Mesenchymal stem cell (in vitro differentiated cells and primary cell): ENCODE measurements around the gene RET.

Experiments
- DNase-seq: peaks from one replicate; pipeline ENCODE4 v3.0.0-alpha.2; 2013
- H2AFZ ChIP-seq: one replicate; pipeline ENCODE4 v1.6.1; 2013; ENCODE audit warnings: low read depth, mild to moderate bottlenecking, control low read depth, inconsistent platforms, low read length, moderate library complexity
- H2AK5ac ChIP-seq: 2 replicates; pipeline ENCODE4 v1.6.1; 2013; ENCODE audit warnings: low read length, moderate library complexity, mild to moderate bottlenecking, inconsistent platforms; ENCODE audit not compliant: severe bottlenecking
- H2BK120ac ChIP-seq: one replicate; pipeline ENCODE4 v1.6.1; 2013; ENCODE audit warnings: low read depth, mild to moderate bottlenecking, inconsistent platforms, low read length, moderate library complexity
- H2BK12ac ChIP-seq, 2 experiments: one replicate each; pipeline ENCODE4 v1.6.1; 2013; ENCODE audit warnings: inconsistent platforms in 2 of 2, low read length in 2 of 2, mild to moderate bottlenecking in 2 of 2, moderate library complexity in 2 of 2, control low read depth in 1 of 2
- H2BK15ac ChIP-seq: one replicate; pipeline ENCODE4 v1.6.1; 2013; ENCODE audit warnings: mild to moderate bottlenecking, low read depth, inconsistent platforms; ENCODE audit not compliant: poor library complexity, severe bottlenecking
- H2BK5ac ChIP-seq: 2 replicates; pipeline ENCODE4 v1.6.1; 2013; ENCODE audit warnings: low read depth, mild to moderate bottlenecking, low read length, control low read depth, inconsistent platforms; ENCODE audit not compliant: poor library complexity, severe bottlenecking
- H3K14ac ChIP-seq, 2 experiments: one replicate each; pipeline ENCODE4 v1.6.1; 2013; ENCODE audit warnings: inconsistent platforms in 2 of 2, low read length in 2 of 2, control low read depth in 1 of 2, mild to moderate bottlenecking in 1 of 2, moderate library complexity in 1 of 2
- H3K18ac ChIP-seq, 2 experiments: one replicate each; pipeline ENCODE4 v1.6.1; 2013; ENCODE audit warnings: inconsistent platforms in 2 of 2, low read length in 2 of 2, control low read depth in 1 of 2, low read depth in 1 of 2, mild to moderate bottlenecking in 1 of 2
- H3K23ac ChIP-seq, 2 experiments: one replicate each; pipeline ENCODE4 v1.6.1; 2013; ENCODE audit warnings: inconsistent platforms in 2 of 2, low read length in 2 of 2, mild to moderate bottlenecking in 2 of 2, moderate library complexity in 2 of 2, control low read depth in 1 of 2
- H3K27ac ChIP-seq: 2 replicates; pipeline ENCODE4 v1.5.1; 2013; ENCODE audit warnings: mild to moderate bottlenecking, moderate library complexity, low read length, control low read depth, inconsistent platforms; ENCODE audit not compliant: poor library complexity, severe bottlenecking
- H3K27me3 ChIP-seq, 2 experiments: 2 replicates each; pipeline versions ENCODE4 v1.6.1 to v1.7.0; 2013; ENCODE audit warnings: low read length in 2 of 2, mild to moderate bottlenecking in 2 of 2, moderate library complexity in 2 of 2, control low read depth in 1 of 2, inconsistent platforms in 1 of 2; ENCODE audit not compliant: control insufficient read depth in 1 of 2, insufficient read depth in 1 of 2
- H3K36me3 ChIP-seq, 2 experiments: 2 replicates each; pipeline versions ENCODE4 v1.6.1 to v1.7.0; 2013; ENCODE audit warnings: low read length in 2 of 2, control low read depth in 1 of 2, inconsistent platforms in 1 of 2, low read depth in 1 of 2, mild to moderate bottlenecking in 1 of 2; ENCODE audit not compliant: insufficient read depth in 2 of 2, control insufficient read depth in 1 of 2
- H3K4ac ChIP-seq, 2 experiments: one replicate each; pipeline ENCODE4 v1.6.1; 2013; ENCODE audit warnings: inconsistent platforms in 2 of 2, low read length in 2 of 2, mild to moderate bottlenecking in 2 of 2, moderate library complexity in 2 of 2, control low read depth in 1 of 2, low read depth in 1 of 2
- H3K4me1 ChIP-seq: 2 replicates; pipeline ENCODE4 v1.6.1; 2013; ENCODE audit warnings: low read depth, low read length, control low read depth; ENCODE audit not compliant: control insufficient read depth, insufficient read depth
- H3K4me2 ChIP-seq: 2 replicates; pipeline ENCODE4 v1.6.1; 2013; ENCODE audit warnings: low read length, mild to moderate bottlenecking, inconsistent platforms; ENCODE audit not compliant: poor library complexity, severe bottlenecking
- H3K4me3 ChIP-seq, 2 experiments: 2 replicates each; pipeline versions ENCODE4 v1.5.1 to v1.7.0; 2013; ENCODE audit warnings: low read length in 2 of 2, mild to moderate bottlenecking in 2 of 2, control low read depth in 1 of 2, low read depth in 1 of 2; ENCODE audit not compliant: insufficient read depth in 1 of 2
- H3K79me1 ChIP-seq: replicated peaks from 2 replicates; pipeline ENCODE4 v1.6.1; 2013; ENCODE audit warnings: mild to moderate bottlenecking, control low read depth, low read length, inconsistent platforms; ENCODE audit not compliant: poor library complexity, severe bottlenecking
- H3K9ac ChIP-seq: 2 replicates; pipeline ENCODE4 v1.7.0; 2013; ENCODE audit warnings: mild to moderate bottlenecking, low read length, moderate library complexity
- H3K9me3 ChIP-seq: 2 replicates; pipeline ENCODE4 v1.7.0; 2013; ENCODE audit warnings: mild to moderate bottlenecking, low read length; ENCODE audit not compliant: control insufficient read depth
- H4K8ac ChIP-seq: one replicate; pipeline ENCODE4 v1.6.1; 2013; ENCODE audit warnings: inconsistent platforms, mild to moderate bottlenecking, low read length, moderate library complexity
- H4K91ac ChIP-seq: one replicate; pipeline ENCODE4 v1.6.1; 2013; ENCODE audit warnings: mild to moderate bottlenecking, low read length, inconsistent platforms
- WGBS: methylation state at CpG from one replicate; pipeline ENCODE4 v1.1.7; 2013; ENCODE audit warnings: mixed read lengths; 5-methylcytosine and 5-hydroxymethylcytosine counted together

Gene RET

GRCh38 chr10:43153901-43154300, 77.0 kb downstream of the RET start:
- WGBS: no CpG with 5 or more reads among the region's 2 CpGs
- H3K4ac ChIP-seq: no peak overlapping the region
- DNase-seq: no peak

DNA sequence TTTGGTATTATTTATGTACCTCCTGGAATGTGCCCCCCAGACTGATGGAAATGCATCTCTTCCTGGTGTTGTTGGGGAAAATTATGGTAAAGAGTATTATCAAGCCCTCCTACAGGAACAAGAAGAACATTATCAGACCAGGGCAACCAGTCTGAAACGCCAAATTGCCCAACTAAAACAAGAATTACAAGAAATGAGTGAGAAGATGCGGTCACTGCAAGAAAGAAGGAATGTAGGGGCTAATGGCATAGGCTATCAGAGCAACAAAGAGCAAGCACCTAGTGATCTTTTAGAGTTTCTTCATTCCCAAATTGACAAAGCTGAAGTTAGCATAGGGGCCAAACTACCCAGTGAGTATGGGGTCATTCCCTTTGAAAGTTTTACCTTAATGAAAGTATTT, 78.4 kb downstream of the RET start:
- Histone ChIP-seq H3K14ac (no peak overlapping the region), H2AK5ac (peak overlapping the region; percentile 59), H4K91ac (no peak overlapping the region), H3K4me1 (peaks cover 4% of the 10 kb centered on the region), H2BK15ac (no peak overlapping the region), H3K23ac (no peak overlapping the region), H3K36me3 (peaks cover 0 to 7% of the 10 kb centered on the region in 2 experiments), H3K79me1 (peaks cover 15% of the 10 kb centered on the region), H3K4me2 (no peak overlapping the region), H3K18ac (no peak overlapping the region), H4K8ac (no peak overlapping the region), H3K9me3 (no peaks in the 10 kb centered on the region), H3K27ac (no peak overlapping the region), H2BK120ac (no peak overlapping the region), H3K9ac (no peak overlapping the region), H3K4ac (no peak overlapping the region), H2AFZ (no peak overlapping the region), H2BK12ac (no peak overlapping the region), H3K27me3 (no peaks in the 10 kb centered on the region), H3K4me3 (no peak overlapping the region), H2BK5ac (no peak overlapping the region)
- WGBS: 92% methylated on average over 2 of the region's 2 CpGs
- DNase-seq: no peak

More at GRCh38 chr10:43153901-43154300, 77.0 kb downstream of the RET start:
- Histone ChIP-seq H2BK12ac (no peak overlapping the region), H3K4me1 (peaks cover 4% of the 10 kb centered on the region), H2BK120ac (no peak overlapping the region), H3K4me3 (no peak overlapping the region), H3K27ac (no peak overlapping the region), H2AK5ac (no peak overlapping the region), H2BK15ac (no peak overlapping the region), H3K27me3 (no peaks in the 10 kb centered on the region), H2BK5ac (no peak overlapping the region), H3K9ac (no peak overlapping the region), H4K91ac (no peak overlapping the region), H3K36me3 (peaks cover 2 to 7% of the 10 kb centered on the region in 2 experiments), H2AFZ (no peak overlapping the region), H3K79me1 (peaks cover 18% of the 10 kb centered on the region), H4K8ac (no peak overlapping the region), H3K4me2 (no peak overlapping the region), H3K14ac (no peak overlapping the region), H3K9me3 (no peaks in the 10 kb centered on the region), H3K23ac (no peak overlapping the region), H3K18ac (no peak overlapping the region)

- H2AK5ac ChIP-seq: no peak overlapping the region
Observed at GRCh38 chr10:43155741-43156140, 78.9 kb downstream of the RET start.

DNA sequence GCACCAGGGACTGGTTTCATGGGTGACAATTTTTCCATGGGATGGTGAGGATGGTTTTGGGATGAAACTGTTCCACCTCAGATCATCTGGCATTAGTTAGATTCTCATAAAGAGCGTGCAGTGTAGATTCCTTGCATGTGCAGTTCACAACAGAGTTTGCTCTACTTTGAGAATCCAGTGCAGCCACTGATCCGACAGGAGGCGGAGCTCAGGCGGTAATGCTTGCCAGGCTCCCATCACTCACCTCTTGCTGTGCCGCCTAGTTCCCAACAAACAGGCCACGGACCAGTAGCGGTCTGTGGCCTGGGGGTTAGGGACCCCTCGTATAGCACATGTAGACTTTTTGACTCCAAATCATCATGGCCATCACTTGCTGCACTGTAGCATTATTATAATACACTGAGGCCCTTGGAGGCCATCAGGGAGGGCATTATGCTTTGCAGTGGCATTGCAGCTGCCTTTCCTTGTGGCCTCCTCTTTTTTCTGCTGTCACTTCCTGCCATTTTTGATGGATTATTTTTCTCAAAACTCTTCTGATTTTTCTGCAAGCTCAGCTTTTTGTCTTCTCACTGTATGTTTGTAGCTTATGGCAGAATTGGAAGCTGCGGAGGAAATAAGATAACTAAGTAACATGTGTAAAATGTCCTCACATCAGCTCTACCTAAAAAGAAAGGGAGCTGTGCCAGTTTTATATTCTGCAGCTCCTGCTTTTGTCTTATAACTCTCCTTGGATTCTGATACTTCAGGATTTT, 79.9 kb downstream of the RET start:
- no peak overlapping the region for H3K4me3 ChIP-seq
- H3K4me1 ChIP-seq: peaks cover 6% of the 10 kb centered on the region
- no peak overlapping the region for H3K27ac ChIP-seq
- H2BK120ac ChIP-seq: no peak overlapping the region
- H2AFZ ChIP-seq: no peak overlapping the region
- H3K4me2 ChIP-seq: no peak overlapping the region
- no peak overlapping the region for H2BK5ac ChIP-seq
- H3K9me3 ChIP-seq: no peaks in the 10 kb centered on the region
- H3K14ac ChIP-seq: no peak overlapping the region
- H3K4ac ChIP-seq: no peak overlapping the region
- H3K79me1 ChIP-seq: peaks cover 19% of the 10 kb centered on the region
- no peak overlapping the region for H3K18ac ChIP-seq
- peak overlapping the region in 1 of 2 experiments; percentile 77 for H2BK12ac ChIP-seq
- peaks cover 0 to 14% of the 10 kb centered on the region in 2 experiments for H3K36me3 ChIP-seq
- no peak overlapping the region for H3K23ac ChIP-seq
- peak overlapping the region; percentile 22 for H2AK5ac ChIP-seq
- no peak for DNase-seq
- H3K9ac ChIP-seq: no peak overlapping the region
- no peak overlapping the region for H2BK15ac ChIP-seq
- 89% methylated on average over 8 of the region's 9 CpGs for WGBS
- H3K27me3 ChIP-seq: no peaks in the 10 kb centered on the region
- H4K91ac ChIP-seq: no peak overlapping the region
- H4K8ac ChIP-seq: no peak overlapping the region

More at GRCh38 chr10:43155741-43156140, 78.9 kb downstream of the RET start:
- Histone ChIP-seq H3K4ac (no peak overlapping the region), H2BK120ac (no peak overlapping the region), H3K14ac (no peak overlapping the region), H3K27me3 (no peaks in the 10 kb centered on the region), H4K91ac (no peak overlapping the region), H2AFZ (no peak overlapping the region), H3K4me1 (peaks cover 6% of the 10 kb centered on the region), H3K4me2 (no peak overlapping the region), H2BK12ac (no peak overlapping the region), H3K23ac (no peak overlapping the region), H2BK5ac (no peak overlapping the region), H4K8ac (no peak overlapping the region), H2BK15ac (no peak overlapping the region), H3K4me3 (no peak overlapping the region), H3K9me3 (no peaks in the 10 kb centered on the region), H3K9ac (no peak overlapping the region), H3K27ac (no peak overlapping the region), H3K79me1 (peaks cover 15% of the 10 kb centered on the region), H3K36me3 (peaks cover 0 to 7% of the 10 kb centered on the region in 2 experiments), H3K18ac (no peak overlapping the region)
- no peak for DNase-seq
- 100% methylated on average over 1 of the region's 1 CpG for WGBS
